ENCODE measurements around the gene SLC2A4.

SLC2A4 gene

DNA sequence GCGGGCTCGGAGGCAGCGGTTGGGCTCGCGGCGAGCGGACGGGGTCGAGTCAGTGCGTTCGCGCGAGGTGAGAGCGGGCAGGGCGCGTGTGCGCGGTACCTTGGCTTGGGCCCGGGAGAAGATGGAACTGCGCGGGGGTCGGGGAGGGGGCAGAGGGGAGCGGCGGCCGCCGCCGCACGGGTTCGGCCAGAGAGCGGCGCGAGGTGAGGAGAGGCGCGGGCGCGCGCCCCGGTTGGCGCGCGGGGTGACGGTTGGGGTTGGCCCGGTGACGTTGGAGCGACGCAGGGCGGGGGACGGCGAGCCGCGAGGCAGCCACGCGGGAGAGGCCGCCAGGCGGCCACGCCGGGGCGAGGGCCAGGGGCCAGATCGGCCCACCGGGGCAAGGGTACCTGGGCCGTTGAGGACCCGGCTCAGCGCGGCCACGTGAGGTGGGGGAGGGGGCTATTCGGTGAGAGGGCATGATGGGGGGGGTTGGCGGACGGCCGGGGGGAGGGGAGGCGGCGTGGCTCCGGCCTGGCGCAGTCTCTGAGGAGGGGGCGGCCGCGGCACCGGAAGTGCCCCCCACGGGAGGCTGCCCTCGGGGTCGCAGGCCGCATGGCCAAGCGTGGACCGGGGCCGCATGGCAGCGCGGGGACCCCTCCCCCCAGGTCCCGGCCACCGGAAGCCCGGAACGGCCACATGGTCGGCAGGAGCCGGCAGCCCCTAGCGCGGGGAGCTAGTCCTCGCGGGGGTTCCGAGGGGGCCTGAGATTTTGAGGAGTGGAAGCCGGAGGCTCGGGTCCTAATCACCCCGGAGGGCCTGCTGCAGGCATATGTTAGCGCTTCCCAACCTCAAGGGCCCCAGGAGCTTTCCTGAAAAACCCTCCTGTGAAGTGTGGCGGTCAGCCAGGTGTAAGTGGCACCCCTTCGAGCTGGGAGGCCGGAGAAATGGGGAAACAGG is 26.4 kb downstream of the SLC2A4 start:
- DNase-seq: no peak

DNA sequence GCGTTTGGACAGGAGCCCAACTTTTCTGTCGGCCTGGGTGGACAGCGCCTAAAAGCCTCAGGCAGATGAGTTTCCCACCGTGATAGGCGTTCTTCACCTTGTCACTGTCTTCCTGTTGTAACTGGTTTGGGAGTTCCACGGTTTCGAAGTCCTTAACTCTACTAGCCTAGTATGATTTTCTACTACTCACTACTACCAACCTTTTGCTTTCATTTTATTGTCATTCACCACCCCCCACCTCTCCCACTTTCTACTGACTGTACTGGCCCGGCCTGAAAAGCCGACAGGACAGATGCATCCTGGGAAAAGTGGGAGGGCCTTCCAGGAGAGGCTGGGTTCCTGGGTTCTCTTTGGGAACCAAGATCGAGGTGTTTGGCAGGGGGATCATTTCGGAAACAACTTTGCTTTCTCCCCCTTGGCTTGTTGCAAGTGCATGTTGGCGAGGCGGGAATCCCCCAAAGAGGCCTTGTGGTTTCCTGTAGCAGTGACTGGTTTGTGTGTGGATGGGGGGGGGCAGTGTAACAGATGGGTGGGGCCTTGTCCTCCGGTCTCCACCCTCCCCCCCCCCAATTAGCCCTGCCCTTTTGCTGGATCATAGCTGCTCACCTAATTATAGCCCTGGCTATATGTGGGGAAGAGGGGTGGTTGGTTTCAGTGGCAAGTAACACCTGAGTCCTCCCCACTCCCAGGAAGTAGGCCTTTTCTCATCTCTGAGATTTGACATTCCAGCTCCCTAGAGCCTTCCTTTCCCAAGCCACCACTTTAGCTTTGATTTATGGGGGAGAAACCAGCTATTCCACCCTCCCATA is 27.3 kb downstream of the SLC2A4 start:
- peak; percentile 60 for DNase-seq

DNA sequence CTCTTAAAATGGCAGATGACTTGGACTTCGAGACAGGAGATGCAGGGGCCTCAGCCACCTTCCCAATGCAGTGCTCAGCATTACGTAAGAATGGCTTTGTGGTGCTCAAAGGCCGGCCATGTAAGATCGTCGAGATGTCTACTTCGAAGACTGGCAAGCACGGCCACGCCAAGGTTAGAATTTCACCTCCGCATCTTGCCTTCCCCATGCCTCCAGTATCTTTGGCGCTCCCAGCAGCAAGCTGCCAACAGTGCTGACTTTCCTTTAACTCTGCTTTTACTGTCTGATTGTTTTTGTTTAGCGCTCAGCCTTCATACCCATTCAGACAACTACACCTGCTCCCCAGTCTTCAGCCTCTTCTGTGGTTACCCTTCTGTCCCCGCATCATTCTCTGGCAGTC is 28.1 kb downstream of the SLC2A4 start:
- no peak for DNase-seq

DNA sequence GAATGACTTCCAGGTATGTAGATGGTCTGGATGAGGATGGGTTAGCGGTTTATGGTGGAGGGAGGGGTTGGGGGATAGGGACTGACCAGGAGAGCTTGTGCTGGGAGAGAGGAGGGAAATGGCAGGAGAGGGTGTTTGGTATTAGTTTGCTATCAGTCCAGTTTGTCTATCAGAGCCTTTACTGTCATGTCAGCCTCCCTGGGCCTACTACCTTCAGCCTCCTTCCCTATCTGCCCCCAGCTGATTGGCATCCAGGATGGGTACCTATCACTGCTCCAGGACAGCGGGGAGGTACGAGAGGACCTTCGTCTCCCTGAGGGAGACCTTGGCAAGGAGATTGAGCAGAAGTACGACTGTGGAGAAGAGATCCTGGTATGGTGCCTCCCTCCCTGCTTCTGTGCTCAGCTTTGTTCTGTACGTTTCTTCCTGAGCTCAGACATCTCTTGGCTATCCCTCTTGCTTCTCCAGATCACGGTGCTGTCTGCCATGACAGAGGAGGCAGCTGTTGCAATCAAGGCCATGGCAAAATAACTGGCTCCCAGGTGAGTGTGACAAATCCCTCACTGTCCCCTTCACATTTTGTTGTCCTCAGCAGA is 29.7 kb downstream of the SLC2A4 start:
- no peak for DNase-seq

DNA sequence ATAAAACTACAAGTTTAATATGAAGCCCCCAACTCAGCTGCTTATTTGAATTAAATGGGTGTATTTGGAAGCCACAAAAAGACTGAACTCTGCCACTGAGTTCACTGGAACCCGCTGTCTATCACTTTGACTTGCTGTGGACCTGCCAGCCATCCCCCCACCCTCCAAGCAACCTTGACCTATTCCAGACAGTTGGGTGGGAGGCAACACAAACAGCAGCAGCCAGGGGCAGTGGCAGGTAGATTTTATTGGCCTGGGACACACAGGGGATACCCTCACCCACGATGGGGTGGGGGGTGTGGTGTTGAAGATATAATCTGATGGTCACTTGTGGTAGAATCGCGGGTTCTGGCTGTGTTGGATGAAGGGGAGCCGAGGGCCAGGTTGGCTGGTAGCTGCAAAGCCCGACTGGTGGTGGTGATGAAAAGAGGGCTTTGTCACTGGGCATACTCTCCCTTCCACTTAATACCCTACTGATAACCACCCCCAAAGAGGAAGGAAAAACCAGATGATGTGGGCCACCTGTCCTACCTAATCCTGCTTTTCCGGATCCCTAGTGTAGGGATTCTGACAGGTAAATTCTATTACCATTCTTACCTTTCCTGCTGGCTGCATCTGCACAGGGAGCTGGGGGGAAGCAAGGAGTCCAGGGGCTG is 31.0 kb downstream of the SLC2A4 start:
- DNase-seq: no peak

DNA sequence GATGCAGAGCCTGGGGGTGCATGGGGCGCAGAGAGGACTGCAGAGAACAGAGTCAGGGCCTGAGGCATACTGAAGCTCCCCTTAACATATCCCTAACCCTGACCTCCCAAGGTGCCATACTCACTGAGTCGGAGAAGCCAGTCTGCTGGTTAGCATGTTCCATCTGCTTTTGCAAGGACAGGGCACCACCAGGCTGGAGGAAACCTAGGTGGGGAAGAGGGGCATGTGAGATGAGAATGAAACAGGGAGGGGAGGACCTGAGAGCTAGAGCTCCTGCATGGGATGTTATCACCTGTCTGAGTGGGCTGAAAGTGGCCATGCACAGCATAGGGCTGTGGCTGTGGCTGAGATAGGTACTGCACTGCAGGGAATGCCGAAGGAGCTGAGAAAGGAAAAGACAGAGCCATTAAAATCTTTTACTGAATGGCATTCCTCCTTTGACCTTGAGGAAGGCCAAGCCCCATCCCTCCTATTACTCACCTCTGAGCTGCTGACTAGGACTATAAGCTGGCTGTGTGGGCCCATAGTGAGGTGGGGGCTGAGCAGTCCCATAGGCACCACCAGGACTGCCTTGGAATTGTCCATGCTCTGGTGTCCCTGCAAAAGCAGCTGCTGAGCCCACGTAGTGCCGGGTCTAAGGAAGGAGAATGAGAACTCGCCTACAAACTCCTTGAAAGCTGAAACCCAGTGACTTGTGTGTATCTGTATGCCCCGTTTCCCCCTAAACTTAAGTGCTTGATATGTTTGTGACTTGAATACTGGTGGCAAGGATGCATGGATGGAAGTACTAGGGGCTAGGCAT is 31.8 kb downstream of the SLC2A4 start:
- DNase-seq: no peak

DNA sequence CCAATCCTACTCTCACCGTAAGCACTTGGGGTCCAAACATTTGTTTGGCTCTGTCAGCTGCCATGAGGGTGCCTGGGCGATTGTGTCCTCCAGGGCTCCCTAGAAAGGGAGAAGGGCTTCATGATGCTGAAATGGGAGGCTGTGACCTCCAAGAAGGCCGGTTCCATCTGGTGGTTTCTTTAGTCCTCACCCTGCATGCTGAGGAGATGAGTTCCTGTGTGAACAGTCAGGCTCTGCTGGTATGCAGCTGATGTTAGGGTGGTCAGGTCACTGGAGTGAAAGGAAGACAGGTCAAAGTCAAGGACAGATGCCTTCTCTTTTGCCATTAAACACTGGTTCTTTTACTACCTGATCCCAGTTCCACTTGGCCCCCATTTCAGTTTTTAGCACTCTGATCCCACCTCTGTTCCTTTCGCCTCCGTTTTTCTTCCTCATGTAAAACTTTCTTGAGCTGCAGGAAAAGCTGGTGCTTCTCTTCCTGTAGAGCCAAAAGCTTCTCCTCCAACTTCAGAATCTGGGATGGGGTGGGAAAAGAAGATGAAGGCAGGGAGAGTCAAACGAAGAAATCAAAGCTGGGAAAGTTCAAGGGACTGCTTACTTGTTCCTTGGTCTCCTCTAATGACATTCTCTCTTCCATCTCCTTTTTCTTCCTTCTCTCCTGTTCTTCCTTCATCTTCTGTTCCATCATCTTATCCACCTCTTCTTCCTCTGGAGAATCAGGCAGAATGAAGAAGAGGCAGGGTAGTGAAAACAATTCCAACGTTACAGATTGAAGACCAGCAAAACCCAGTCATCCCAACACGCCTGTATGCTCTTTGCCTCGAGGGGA is 32.6 kb downstream of the SLC2A4 start:
- no peak for DNase-seq

DNA sequence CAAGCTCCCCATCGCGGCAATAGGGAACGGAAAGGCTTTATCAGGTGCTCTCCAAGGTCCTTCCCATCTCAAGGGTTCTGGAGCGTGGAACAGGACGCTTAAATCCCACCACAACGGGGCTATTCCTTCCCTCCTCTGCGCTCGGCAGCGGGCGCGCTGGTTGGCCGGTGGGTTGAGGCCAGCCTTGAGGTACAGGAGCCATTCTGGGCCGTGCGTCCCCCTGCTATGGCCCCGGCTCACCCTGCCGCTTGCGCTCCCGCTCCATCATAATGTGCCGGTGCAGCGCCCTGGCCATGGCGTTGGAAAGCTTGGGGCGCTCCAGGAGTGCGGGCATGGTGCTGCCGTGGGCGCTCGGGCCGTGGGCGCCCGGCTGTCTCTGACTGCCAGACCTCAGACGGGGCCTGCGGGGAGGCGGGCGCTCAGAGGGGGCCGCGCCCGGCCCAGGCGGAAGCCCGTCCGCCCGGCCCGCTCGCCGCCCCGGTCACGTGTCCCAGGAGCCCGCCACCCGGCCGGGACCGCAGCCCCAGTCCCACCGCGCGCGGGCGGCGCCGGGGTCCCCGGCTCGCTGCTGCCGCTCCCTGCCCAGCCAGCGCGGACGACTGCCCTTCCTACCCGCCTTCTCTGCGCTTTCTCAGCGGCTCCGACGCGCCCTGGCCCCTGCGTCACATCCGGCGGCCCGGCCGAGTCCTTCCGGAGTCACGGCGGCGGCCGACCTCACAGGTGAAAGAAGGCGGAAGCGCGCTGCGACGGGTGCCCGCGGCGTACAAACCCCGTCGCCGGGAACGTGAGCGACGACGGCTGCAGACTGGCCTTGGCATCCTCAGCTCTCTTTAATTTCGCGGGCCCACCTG is 33.4 kb downstream of the SLC2A4 start, which contains the start of gene GPS2:
GPS2 (minus strand) TSS at position 642 of the 851 bp plus-strand sequence; CDS start at position 334, 308 bp downstream.
- peak; percentile 84 for DNase-seq

DNA sequence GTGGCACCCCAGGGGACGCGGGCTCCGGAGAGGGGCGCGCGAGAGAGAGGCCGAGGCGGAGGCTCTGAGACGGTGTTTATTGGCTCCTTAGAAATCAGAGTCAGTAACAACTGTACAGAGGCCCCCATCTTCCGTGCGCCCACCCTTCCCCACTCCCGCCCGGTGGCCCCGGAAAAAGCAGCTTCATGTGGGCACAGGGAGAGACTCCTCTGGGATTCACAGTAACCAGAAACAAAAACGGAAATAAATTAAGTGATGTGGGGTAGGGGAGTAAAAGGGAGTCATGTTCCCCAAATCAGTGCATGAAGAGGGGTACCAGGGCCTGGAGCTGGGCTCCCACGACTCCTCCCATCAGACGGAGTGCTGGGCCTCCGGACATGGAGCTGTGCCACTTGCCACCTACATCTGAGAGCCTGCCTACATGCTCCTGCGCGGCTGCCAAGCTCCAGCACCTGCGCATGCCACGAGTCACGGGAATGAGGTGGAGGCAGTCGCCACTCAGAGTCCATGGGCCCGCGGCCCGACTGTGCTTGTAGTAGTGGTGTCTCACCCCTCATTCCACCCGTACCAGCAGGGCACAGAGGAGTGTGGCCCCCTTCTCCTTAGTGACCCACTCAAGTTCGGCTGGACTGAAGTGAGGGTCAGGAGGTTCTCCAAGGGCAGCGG is 34.2 kb downstream of the SLC2A4 start:
- no peak for DNase-seq

DNA sequence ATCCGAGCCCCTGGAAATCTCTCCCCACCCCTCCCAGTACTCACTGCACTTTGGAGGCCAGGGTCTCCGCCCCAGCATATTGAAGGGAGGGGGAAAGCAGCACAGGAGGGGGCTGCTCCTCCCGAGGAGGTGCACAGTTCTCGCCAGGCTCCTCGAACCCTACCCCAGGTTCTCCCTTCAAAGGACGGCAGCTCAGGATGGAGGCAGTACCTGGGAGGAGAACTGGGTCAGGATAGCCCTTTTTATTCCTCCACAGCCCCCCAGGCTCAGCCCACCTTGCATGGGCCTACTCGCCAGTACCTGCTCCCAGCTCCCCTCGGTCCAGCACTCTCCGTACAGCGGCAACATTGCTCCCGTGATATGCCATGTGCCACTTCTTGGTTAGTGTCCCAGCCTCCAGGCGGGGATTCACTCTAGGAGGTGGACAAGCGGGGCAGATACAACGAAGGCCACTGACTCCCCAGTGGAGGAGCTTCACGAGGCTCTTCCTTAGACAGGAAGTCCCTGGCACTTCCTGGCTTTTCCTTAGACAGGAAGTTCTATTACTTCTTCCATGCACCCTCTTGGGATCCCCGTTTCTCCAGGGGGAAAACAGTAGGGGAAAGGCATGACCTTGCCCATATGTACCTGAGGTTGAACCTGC is 35.8 kb downstream of the SLC2A4 start:
- no peak for DNase-seq

DNA sequence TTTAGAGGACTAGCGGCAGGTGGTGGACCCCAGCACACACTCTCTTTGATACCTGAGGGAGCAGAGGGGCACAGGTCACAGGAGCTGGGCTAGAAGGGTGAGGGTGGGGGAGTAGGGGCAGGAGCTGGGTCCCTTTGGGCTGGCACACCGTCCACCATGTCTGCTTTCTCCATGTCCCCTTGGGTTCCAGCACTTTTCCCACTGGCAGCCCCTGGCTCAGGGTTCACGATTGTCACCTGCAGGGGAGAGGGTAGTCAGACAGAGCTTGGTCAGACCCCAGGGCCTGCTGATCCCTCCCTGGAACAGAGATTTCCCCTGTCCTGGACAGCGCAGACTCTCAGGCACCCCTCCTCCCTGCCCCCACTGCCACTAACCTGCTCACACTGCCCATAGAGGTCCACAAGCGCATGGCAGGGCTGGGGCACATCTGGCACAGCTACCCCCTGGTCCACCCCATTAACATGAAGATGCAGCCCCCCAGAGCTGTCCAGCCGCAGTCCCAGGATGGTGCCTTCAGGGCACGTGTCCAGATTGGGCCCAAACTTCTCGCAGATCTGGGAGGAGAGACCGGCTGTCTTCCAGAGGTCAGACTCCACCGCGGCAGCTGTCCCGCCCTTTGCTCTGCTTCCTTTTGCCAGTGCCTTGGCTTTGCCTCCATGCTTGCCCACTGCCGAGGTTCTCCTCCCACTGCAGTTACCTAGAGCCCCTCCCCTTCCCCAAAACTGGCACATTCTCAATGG is 36.8 kb downstream of the SLC2A4 start:
- DNase-seq: no peak

DNA sequence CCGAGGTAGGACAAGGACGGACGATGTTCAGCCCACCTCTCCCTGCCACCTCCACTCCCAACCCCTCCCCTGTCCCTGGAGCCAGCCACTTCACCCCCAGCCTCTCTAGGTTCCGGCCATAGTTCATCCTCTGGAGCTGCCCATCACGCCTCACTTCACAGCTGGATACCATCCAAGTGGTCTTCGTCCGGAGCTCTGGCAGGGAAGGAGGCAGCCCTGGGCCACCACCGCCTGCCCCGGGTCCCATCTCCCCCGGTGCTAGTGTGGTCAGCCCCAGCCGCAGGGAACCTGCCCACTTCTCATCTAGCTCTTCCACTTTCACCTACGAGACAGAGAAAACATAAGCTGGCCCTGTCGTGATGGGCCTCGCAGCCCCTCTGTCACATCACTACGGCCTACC is 39.9 kb downstream of the SLC2A4 start:
- no peak for DNase-seq

DNA sequence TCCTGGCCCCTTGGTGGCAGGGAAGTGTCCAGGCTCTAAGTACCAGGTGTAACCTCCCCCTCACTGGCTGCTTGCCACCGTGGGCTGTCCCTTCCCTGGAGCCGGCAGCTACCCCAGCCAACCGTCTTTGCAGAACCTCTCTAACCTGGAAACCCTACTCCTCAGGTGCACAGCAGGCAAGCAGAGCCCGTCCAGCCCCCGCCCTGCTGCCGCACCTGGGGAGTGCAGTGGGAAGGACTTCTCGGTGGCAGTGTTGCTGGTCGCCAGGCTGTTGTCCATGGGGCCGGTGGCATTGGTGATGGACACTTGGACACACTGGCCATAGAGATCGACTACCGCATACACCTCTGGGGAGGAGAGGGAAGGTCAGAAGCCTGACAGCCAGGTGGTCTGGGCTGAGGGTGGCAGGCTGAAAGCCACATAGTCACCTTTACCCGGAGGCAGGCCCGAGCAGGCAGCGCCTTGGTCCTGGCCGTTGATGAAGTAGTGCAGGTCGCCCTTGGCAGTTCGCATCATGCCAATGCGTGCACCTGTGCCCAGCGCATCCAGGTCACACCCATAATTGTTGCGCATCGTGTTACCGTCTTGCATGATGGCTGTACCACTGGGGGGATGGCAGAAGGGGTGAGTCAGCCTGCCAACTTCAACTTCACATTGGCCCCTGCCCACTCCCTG is 41.1 kb downstream of the SLC2A4 start:
- no peak for DNase-seq

DNA sequence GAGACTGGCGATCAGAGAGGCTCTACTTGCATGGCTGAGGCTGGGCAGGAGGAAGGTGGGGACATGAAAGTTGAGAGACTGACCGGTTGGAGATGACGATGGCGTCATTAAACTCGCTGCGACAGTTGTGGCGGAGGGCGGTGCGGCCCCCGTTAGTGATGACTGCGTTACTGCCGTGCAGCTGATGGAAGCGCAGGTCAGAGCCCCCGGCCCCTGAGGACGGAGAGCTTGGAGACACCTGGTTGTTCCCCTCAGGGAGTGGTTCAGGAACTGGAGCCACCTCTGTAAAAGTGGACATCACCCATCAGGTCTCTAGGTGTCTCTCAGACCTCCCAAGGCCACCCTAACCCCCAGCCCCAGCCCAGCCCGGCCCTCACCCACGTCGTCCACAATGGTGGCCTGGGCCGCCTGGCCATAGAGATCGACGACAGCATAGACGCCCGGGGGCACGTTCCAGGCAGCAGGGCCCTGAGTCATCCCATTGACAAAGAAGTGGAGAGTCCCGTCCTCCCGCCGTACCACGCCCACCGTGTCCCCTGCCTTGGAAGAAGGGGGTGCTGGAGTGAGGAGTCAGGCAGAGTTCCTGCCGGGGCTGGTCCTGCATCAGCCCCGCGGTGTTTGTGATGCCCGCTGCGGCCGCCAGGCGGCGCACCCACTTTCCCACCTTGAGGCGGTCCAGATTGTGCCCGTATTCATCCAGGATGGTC is 42.4 kb downstream of the SLC2A4 start:
- peak; percentile 79 for DNase-seq

DNA sequence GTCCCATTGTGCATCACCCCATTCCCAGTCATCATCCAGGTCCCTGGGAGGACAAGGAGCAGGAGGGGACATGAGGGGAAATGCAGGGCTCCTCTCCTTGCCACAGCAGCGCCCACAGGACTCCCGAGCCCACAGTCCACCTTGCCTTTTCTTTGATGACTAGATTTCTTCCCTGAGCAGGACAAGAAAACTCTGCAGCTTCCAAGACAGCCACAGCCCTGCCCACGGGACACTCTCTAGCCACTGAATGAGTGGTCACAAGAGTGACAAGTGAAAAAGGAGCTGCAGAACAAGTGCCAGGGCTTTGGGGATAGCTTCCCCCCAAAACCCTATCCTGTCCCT is 42.9 kb downstream of the SLC2A4 start:
- DNase-seq: no peak

DNA sequence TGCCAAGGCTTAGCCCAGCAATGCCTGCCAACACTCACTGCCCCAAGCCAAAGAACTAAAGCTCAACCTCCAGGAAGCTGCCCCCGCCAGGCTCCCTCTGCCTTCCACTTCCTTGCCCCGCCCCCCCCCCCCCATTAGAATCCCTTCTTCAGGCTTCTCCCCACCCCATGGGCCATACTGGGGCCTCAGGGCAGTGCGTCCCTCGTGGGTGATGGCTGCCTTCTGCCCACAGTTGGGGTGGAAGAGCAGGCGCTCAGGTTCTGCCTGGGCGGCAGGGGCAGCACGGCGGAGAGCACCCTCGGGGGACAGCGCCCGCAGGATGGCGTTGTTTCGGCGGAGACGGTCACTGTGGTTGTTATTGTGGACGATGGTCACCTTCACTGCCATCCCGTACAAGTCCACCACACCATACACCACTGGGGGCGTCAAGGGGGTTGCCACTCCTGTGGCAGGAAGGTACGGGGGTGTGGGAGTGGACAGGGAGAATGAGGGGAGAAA is 43.6 kb downstream of the SLC2A4 start:
- DNase-seq: no peak

DNA sequence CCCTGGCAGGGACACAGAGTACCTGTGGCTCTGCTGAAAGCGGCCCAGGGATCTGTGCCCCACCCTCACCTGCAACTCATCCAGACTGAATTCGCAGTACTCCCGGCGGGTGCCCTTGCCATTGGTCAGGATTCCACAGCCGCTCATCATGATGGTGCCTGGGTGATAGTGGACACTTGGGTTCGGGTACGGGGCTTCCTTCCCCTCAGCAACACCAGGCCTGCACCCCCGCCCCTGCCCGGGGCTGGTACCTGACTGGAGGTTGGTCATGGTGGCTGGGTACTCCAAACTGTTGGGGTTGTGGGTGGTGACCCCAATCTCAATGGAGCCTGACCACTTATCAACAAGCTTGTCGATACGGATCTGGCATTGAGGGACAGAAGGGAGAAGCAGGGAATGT is 44.7 kb downstream of the SLC2A4 start:
- no peak for DNase-seq
